Measurements from ENCODE around the gene ADGRA1.
"Not testable (repeated sequence)": the region's sequence is repeated elsewhere in the genome, so short reads cannot be mapped to it uniquely, and the experiment has no call there.

ADGRA1 gene

DNA sequence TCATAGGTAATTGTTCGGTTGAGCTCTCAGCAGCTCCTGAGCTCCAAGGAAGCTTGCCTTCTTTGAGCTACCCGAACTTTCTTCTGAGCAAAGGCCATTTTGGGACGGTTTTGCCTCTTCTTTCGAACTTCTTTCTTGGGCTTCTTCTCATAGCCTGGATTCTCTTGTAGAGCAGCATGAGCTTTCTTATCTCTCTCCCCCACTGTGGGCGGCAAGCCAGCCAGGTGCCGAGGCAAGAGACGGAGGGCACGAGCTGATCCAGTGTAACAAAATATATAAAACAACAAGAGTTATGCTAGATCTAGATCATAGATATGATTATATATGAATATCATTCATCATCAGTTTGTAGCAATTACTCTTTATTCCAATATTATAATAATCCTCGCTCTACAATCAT lies 55.8 kb downstream of the ADGRA1 start:
- DNase-seq (ENCODE audit: low spot score): no peak

DNA sequence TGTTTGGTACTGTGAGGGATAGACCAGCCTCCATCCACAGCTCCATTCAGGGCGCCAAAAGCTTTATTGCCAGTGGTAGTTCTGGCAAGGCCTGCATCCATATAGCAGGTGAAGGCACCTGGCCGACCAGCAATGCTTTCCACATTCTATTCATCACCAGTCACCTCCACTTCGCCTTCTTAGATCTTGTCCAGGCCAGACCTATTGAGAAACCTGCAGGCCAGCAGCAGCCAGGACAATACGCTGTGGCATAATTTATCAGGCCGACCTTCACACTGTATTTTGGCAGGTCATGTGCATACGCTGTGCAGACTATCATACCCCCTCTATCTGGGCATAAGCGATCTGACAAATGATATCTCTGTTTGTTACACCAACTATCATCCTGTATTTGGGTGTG lies 57.0 kb downstream of the ADGRA1 start:
- no peak for DNase-seq (ENCODE audit: low spot score)

DNA sequence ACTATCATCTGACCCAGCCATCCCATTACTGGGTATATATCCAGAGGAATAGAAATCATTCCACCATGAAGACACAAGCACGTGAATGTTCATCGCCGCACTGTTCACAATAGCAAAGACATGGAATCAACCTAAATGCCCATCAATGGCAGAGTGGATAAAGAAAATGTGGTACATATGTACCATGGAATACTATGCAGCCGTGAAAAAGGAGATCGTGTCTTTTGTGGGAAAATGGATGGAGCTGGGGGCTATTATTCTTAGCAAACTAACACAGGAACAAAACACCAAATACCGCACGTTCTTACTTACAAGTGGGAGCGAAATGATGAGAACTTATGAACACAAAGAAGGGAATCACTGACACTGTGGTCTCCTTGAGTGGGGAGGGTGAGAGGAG lies 62.5 kb downstream of the ADGRA1 start:
- no peak for DNase-seq (ENCODE audit: low spot score)

DNA sequence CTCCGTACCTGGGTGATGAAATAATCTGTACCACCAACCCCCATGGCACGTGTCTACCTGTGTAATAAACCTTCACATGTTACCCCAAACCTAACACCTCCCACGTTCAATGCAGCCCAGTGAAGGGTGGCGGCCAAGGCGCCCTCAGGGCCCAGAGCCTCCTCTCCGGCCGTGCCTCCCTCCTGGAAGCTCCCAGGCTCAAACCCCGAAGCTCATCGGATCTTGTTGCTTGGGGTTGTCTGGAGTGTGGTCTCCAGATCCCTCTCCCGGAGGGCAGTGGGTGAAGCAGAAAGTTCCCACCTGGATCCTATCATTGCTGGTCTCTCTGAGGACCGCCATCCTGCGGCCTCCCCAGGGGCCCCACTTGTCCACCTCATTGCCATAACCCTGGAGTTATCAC lies 62.9 kb downstream of the ADGRA1 start:
- DNase-seq (ENCODE audit: low spot score): no peak

DNA sequence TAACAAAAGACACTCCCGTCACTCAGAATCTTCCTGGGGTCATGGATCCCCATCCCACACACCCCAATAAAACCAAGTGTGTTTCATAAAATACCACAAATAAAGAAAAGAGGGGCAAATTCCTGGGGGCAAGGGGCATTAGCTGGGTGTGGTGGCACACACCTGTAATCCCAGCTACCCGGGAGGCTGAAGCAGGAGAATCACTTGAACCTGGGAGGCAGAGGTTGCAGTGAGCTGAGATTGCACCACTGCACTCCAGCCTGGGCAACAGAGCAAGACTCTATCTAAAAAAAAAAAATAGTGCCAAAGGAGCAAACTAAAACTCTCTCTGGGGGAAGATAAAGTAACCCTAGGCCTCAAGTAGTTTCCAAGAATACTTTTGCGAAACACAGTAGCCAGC lies 63.3 kb downstream of the ADGRA1 start:
- DNase-seq (ENCODE audit: low spot score): not testable (repeated sequence)

DNA sequence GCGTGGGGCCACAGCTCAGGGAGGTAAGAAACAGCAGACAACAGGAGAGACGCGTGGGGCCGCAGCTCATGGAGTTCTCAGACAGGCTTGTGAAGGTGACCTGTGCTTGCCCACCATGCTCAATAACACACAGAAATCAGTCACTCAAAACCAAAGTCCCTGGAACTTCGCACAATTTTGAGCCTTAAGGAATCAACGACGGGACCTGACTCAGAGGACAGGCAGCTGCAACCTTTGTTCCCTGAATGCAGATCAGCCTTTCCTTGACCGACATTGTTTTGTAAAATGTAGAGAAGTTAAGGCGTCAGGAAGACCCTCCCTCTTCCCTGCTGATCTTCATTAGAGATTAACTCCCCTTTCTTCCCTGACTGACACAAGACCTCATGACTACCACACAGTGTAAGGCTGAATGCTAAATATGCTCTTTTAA lies 63.8 kb downstream of the ADGRA1 start:
- no peak for DNase-seq (ENCODE audit: low spot score)

DNA sequence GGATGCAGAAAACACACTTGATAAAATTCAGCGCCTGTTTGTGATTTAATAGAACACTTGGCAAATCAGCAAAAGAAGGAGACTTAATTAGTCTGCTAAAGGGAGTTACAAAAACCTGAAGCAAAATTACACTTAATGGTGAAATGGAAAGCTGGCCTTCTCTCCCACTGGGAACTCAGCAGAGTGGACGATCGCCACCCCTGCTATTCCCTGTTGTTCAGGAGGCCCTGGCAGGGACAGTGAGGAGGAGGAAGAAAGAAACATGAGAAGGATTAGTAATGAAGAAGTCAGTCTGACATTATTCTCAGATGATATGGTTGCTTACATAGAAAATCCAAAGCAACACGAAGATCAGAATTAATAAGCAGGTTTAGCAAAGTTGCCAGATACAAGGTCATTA lies 66.7 kb downstream of the ADGRA1 start:
- no peak for DNase-seq (ENCODE audit: low spot score)

DNA sequence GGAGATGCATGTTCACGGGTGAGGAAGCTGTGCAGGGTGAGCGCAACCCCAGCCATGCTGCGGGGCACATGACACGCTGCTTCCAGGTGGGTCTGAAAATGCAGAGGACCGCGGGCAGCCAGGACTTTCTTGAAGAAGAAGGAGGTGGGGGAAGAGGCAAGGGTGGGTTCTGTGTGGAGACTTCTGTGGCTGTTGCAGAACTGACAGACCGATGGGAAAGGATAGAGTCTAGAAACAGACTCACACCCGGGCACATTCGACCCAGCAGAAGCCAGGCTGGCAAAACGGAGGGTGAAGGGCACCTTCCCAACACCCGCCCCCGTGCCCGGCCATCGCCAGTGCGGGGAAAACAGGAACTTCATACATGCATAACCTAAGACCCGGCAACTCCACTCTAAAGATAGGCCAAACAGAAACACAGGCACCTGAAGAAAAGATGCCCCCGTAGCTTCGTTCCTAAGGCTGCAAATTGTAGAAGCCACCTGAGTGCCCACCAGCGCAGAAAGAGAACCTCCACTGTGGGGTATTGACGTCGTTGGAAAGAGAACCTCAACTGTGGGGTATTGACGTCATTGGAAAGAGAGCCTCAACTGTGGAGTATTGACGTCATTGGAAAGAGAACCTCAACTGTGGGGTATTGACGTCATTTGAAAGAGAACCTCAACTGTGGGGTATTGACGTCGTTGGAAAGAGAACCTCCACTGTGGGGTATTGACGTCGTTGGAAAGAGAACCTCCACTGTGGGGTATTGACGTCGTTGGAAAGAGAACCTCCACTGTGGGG lies 67.5 kb downstream of the ADGRA1 start:
- DNase-seq (ENCODE audit: low spot score): no peak

DNA sequence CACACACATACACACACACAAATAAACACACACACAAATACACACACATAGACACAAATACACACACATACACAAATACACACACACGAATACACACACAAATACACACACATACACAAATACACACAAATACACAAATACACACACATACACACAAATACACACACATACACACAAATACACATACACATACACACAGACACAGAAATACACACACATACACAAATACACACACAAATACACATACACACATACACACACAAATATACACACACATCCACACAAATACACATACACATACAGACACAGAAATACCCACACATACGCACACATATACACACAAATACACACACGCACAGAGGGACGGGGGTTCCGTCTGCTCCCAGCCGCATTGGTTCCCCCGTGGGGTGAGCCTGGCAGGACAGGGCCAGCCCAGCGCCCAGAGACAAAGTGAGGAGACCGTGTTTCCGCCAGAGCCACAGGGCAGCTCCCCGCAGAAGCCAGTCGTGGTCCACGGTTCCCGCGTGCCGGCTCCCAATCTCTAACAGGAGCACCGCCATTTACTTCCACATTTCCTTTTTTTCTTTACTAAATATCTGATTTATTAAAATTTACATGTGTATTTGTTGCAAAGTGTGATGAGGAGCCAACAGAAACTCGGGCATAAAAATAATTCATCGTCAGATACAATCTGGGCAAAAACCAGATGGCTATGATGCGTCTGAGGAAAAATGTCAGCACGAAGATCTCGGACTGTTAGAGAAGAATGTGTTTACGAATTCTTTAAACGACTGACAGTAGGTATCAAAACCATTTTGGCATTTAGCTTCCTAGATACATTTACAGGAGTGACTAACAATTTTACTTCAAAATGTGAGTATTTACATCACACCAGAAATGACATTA lies 69.2 kb downstream of the ADGRA1 start:
- DNase-seq (ENCODE audit: low spot score): no peak

DNA sequence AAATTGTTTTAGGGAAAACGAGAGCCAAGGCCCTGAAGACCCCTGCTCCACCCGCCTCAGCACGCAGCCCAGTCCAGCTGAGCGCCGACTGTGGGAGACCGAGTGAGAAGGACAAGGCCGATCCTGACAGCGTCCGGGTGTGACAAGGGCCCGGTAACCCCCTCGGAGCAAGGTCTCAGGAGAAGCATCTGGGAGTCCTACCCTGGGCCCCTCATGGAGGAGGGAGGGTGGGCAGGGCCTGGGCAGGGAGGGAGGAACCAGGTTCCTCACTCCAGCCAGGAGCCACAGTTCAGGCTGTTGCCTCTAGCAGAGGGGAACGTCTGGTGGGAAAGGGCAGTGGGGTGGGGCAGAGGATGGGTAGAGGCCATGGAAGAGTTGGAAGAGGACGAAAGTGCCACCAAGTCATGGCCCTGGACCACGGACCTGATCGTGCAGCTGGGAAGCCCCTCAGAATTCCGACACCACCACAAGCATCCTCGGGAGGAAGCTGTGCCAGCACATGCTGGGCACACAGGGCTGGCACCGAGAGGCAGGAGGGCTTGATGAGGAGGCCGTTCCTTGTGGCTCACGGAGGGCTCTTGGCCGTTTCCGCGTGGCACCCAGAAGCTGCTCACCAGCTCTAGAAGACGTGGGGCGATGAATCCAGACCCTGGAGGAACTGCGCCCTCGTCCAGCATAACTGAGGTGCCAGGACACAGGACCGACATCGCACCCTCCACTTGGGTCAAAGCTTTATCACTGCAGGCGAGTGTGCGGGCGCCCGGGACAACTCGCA lies 70.1 kb downstream of the ADGRA1 start:
- DNase-seq (ENCODE audit: low spot score): no peak

DNA sequence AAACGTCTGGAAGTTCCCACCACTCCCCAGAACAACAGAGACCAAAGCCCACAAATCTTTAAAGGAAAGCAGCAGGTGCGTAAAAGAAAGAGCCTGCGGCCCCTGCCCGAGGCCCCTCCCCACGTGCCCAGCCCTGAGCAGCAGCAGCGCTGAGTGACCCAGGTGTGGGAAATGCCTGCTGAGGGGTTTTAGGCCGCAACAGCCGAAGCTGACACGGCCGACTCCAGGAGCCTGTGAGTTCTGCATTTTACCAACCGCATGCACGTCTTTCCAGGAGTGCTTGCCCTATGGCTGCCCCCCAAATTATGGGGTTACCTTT lies 70.7 kb downstream of the ADGRA1 start:
- no peak for DNase-seq (ENCODE audit: low spot score)

DNA sequence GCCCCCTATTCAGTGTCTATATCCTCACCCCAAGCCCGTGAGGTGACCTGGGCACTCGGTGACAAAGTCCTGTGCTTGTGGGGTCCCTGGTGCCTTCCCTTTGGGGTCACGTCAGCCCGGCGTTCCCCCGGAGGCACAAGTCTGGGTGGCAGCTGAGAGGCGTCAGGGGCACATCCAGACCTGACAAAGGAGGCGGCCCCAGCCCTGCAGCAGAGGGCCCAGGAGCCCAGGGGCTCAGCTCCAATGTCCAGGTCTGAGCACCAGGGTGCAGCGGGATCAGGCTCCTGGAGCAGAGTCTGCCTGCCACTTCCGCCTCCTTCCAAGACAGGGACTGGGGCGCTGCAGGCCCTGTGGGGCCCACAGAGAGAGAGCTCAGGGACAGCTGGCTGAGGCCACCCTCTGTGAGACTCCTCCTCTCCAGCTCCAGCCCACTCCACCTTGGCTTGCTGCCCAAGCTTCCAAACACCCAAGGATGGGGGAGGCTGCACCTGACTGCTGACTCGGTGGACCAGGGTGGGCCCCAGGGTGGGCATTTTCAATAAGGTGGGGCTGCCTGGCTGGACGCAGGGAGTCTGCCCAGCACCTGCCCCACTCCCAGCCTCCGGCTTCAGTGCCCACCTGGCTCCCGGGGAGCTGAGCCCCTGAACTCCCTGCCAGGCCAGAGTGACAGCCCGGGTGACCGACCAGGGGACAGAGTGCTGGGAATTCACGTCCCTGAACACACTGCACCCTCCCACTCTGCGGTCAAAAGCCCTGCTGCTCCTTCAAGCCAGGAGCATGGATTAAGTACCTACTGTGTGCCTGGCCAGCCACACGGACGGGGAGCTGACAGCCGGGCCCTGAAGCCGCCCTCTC lies 71.3 kb downstream of the ADGRA1 start:
- no peak for DNase-seq (ENCODE audit: low spot score)

DNA sequence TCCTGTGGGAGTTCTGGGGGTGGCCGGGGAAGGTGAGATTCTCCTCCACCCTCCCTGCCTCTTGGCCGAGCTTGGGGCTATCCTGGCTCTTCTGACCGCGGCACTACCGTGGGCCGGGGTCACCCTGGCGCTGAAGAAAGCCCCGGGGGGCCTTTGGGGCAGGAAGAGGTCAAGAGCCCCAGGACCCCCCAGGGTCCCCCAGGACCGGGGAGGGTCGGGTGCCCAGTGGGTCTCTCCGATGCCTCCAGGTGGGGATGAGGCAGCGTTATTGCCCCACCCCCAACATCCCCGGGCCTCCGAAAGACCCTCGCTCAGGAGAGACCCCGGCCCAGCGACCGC lies 71.9 kb downstream of the ADGRA1 start:
- no peak for DNase-seq (ENCODE audit: low spot score)

DNA sequence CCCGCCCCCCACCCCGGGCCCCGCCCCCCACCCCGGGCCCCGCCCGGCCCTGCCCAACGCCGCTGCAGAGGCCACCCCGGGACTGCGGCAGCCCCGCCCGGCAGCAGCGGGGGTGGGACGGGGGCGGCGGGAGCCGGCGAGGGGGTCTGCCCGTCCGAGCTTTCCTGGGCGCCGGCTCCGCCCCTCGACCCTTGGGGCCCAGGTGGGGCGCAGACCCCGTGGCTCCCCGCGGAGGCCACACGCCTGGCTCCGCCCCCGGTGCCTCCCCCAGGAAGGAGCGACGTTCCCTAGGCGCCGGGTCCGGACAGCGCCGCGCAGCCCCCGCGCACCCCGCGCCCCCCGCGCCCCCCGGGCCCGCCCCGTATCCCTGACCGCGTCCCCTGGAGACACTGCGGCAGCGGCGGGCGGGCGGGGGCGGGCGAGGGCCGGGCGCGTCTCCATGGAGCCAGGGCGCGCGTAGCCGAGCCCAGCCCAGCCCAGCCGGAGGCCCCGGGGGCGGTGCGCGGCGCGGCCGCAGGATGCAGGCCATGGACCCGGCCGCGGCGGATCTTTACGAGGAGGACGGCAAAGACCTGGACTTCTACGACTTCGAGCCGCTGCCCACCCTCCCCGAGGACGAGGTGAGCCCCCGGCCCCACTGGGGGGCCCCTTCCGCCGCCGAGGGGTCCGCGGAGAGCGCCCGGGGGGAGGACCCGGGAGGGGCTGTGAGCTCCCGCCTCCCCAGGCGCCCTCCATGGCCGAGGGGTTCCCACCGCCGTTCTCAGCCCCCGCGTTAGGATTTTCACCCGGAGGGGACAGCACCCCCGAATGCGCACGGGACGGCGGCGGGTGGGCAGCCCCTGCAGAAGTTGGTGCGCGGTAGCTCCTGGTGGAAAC lies 72.5 kb downstream of the ADGRA1 start, which contains the start of gene KNDC1:
Gene KNDC1, plus strand, starts transcription at position 270 of the 876 bp plus-strand sequence. Its CDS starts 249 bp downstream, at position 519.
- no peak for DNase-seq (ENCODE audit: low spot score)

DNA sequence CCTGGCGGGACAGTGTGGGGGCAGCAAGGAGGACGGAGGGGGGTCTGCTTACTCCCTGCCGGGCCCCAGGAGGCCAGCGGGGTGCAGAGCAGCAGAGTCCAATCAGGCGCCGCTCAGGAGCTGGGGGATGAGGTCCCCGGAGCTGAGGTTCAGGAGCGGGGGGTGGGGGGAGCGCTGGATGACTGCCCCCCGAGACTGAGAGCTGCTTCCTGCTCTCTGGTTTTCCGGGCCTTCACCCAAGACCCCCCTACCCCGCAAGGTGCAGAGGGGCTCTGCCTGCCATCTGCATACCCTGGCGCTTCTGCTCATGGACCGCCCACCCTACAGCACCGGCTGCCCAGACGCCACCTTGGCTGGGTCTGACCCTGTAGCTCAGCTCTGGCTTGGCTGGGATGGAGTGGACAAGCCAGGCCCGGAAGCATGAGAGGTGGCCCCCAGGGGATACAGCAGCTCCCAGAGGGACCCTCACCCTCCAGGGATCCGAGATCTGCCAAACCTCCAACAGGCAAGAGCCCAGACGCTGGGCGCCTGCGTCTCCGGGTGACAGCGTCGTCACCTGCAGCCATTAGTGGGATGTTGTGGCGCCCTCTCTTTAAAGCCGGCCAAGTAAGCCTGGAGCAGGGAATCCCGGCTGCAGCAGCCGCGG lies 73.2 kb downstream of the ADGRA1 start:
- no peak for DNase-seq (ENCODE audit: low spot score)

DNA sequence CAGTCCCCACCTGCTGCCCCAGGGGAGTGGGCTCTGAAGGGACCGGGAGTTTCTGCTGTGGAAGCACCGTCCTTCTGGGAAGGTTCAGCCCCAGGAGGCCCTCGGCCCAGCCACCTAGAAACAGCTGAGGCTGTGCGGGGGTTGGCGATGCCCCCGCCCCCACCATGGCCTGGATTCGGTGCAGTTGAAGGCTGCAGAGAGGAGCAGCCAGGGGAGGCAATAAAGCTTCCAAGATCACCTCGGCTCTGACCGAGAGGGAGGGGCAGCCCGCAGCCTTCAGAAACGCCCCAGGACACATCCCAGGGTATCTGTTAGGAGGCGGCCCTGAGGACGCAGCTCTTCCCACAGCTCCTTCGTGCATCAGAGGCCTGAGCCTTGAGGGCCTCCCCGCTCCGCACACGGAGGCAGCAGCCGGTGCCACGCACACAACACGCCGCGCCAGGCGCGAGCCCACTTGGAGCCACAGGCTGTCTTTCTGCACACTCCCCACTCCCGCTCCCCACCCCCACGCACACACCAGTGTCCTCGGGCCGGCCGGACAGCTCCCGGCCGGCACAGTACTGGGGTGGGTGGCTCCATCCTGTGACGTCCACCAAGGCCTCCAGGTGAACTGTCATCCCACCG lies 73.9 kb downstream of the ADGRA1 start:
- no peak for DNase-seq (ENCODE audit: low spot score)

DNA sequence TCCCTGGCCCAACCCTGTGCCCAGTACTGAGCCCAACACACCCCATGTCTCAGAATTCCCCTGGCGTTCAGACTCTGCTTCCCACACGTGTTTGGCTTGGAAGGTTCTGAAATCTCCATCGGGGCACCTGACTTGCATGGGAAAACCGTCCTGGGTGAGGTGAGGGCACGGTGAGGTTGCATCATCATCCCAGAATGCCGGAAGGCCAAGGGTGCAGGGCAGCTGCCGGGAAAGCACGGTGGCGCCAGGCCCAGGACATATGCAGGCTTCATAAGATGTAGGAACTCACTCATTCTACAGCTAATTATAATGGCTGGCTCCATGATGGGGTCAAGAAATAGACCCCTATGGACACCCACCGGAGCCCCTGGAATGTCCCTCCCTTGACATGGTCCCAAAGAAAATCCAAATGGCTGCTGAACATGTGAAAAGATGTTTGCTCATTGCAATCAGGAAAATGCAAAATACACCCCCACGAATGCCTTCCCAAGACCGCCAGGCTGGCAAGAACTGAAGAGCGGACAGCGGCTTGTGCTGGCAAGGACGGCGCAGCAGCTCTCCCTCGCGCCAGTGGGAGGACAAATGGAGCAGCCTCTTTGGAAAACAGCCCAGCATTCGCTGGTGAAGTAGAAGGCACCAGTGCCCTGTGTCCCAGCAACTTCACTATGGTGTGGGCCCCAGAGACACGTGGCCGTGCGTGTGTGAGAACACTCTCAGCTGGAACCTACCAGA lies 74.6 kb downstream of the ADGRA1 start:
- DNase-seq (ENCODE audit: low spot score): no peak

DNA sequence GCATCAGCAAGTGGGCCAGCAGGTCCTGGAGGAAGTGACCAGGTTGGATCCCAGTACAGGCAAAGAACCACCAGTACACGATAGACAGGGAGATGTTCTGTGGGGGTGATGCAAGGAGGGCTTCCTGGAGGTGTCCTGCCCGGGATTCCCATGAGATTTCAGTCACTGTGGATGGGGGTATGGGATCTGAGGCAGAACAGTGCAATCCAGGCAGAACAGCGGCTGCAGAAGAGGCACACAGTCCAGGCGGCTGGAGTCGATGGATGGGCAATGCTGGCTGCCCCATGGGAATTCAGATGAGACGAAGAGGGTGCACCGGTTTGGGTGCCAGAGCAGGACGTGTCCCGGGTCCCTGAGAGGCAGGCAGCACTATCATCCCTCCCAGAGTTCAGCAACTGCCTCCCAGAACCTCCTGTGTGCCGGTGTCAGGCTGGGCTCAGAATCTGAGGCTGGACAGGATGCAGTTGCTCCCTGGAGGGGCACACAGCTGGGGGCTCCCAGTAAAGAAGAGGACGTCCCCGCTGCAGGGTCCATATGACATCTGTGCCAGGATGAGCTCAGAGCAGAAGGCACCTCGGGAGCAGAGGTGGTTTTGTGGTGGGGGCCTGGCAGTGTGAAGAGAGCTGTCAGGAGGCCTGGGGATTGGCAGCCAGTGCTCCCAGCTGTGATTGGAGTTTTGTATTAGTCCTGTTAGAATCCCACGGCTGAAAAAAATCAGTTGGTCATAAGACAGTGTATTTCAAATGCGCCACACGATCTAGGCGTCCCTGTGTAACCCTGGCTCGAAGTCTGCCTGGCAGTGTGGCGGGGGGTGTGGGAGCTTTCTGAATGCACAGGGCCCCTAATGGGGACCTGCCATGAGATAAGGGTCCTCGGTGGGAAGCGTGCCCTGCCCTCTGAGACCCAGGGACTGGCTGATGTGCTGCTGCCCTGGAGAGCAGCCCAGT lies 75.5 kb downstream of the ADGRA1 start:
- DNase-seq (ENCODE audit: low spot score): no peak

Measured in NAMALWA (cell line).